Fibroblast of mammary gland (primary cell): ENCODE results near the gene ANO3.

ENCODE experiments used
- DNase-seq: peaks from one replicate; pipeline ENCODE4 v3.0.0-alpha.2; 2010; ENCODE audit warnings: low read depth
- H3K4me3 ChIP-seq: 2 replicates; pipeline ENCODE4 v1.5.1; 2011; ENCODE audit warnings: low read depth, mild to moderate bottlenecking, low read length, moderate library complexity; ENCODE audit not compliant: control insufficient read depth
- CTCF ChIP-seq: conservative IDR thresholded peaks from 2 replicates; pipeline ENCODE4 v1.5.1; 2011; ENCODE audit warnings: low read depth, low read length, inconsistent platforms; ENCODE audit not compliant: control insufficient read depth, insufficient read depth

The ANO3 gene

DNA sequence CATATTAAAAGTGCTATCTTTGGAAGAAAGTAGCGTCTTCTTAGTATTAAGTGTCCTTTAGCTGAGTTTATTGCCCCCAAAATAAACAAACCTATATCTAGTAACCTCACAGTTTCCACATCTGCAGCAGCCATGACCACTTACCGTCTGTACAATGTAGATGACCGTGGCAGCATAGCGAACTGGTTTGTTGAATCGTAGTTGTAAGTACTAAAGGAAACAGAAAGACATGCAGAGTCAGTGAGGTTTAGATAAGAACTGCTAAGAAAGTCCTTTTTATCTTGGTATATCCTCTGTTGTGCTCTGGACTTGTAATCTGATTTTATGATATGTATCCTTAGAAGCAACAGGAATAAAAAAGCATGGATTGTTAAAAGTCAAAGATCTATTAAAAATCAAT lies 380.6 kb downstream of the ANO3 start:
- no peak for DNase-seq
- TF ChIP-seq CTCF: no peak
- H3K4me3 ChIP-seq: no peak overlapping the region
